ENCODE measurements around the gene PNLIPRP2. TPM values are rescaled to one million over a fixed set of nuclear protein-coding genes. Genes with fewer than 3 reads are reported as not detected.
A peak's percentile ranks its signal among the peaks of the same experiment; 100 is the strongest.

The PNLIPRP2 gene
- total RNA-seq, 1 experiment from 2014 or later, result 0.28 TPM

GRCh38 chr10:116669080-116669479 is 48.3 kb downstream of the PNLIPRP2 start:
- H3K36me3 Mint-ChIP-seq, result peaks cover 22% of the 10 kb centered on the region
- ATAC-seq, result no peak
- H3K9me3 Mint-ChIP-seq, result peaks cover 6% of the 10 kb centered on the region
- TF ChIP-seq, protein P1, sequence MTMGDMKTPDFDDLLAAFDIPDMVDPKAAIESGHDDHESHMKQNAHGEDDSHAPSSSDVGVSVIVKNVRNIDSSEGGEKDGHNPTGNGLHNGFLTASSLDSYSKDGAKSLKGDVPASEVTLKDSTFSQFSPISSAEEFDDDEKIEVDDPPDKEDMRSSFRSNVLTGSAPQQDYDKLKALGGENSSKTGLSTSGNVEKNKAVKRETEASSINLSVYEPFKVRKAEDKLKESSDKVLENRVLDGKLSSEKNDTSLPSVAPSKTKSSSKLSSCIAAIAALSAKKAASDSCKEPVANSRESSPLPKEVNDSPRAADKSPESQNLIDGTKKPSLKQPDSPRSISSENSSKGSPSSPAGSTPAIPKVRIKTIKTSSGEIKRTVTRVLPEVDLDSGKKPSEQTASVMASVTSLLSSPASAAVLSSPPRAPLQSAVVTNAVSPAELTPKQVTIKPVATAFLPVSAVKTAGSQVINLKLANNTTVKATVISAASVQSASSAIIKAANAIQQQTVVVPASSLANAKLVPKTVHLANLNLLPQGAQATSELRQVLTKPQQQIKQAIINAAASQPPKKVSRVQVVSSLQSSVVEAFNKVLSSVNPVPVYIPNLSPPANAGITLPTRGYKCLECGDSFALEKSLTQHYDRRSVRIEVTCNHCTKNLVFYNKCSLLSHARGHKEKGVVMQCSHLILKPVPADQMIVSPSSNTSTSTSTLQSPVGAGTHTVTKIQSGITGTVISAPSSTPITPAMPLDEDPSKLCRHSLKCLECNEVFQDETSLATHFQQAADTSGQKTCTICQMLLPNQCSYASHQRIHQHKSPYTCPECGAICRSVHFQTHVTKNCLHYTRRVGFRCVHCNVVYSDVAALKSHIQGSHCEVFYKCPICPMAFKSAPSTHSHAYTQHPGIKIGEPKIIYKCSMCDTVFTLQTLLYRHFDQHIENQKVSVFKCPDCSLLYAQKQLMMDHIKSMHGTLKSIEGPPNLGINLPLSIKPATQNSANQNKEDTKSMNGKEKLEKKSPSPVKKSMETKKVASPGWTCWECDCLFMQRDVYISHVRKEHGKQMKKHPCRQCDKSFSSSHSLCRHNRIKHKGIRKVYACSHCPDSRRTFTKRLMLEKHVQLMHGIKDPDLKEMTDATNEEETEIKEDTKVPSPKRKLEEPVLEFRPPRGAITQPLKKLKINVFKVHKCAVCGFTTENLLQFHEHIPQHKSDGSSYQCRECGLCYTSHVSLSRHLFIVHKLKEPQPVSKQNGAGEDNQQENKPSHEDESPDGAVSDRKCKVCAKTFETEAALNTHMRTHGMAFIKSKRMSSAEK (CRISPR knock-in tag; IDR thresholded peaks at IDR 0.05; ENCODE audit: borderline replicate concordance), result no peak
- TF ChIP-seq OVOL2 (CRISPR knock-in tag; IDR thresholded peaks at IDR 0.05; ENCODE audit: borderline replicate concordance) (no peak), CDX4 (CRISPR knock-in tag; IDR thresholded peaks at IDR 0.05; ENCODE audit: borderline replicate concordance) (no peak), TCF7 (CRISPR knock-in tag; IDR thresholded peaks at IDR 0.05; ENCODE audit: low read depth) (no peak), FOXJ3 (CRISPR knock-in tag; IDR thresholded peaks at IDR 0.05; ENCODE audit: borderline replicate concordance) (no peak), ZMAT4 (CRISPR knock-in tag; IDR thresholded peaks at IDR 0.05) (no peak), SP1 (CRISPR knock-in tag; conservative IDR thresholded peaks at IDR 0.05) (no peak), FOXP4 (CRISPR knock-in tag; IDR thresholded peaks at IDR 0.05) (no peak), CREM (CRISPR knock-in tag; IDR thresholded peaks at IDR 0.05) (no peak), ZNF671 (CRISPR knock-in tag; IDR thresholded peaks at IDR 0.05) (no peak), GABPB1 (CRISPR knock-in tag; IDR thresholded peaks at IDR 0.05) (no peak)
- TF ChIP-seq, protein P2, sequence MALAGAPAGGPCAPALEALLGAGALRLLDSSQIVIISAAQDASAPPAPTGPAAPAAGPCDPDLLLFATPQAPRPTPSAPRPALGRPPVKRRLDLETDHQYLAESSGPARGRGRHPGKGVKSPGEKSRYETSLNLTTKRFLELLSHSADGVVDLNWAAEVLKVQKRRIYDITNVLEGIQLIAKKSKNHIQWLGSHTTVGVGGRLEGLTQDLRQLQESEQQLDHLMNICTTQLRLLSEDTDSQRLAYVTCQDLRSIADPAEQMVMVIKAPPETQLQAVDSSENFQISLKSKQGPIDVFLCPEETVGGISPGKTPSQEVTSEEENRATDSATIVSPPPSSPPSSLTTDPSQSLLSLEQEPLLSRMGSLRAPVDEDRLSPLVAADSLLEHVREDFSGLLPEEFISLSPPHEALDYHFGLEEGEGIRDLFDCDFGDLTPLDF (CRISPR knock-in tag; IDR thresholded peaks at IDR 0.05), result no peak
- TF ChIP-seq, protein P3, sequence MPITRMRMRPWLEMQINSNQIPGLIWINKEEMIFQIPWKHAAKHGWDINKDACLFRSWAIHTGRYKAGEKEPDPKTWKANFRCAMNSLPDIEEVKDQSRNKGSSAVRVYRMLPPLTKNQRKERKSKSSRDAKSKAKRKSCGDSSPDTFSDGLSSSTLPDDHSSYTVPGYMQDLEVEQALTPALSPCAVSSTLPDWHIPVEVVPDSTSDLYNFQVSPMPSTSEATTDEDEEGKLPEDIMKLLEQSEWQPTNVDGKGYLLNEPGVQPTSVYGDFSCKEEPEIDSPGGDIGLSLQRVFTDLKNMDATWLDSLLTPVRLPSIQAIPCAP (CRISPR knock-in tag; IDR thresholded peaks at IDR 0.05), result no peak
- TF ChIP-seq, protein P4, sequence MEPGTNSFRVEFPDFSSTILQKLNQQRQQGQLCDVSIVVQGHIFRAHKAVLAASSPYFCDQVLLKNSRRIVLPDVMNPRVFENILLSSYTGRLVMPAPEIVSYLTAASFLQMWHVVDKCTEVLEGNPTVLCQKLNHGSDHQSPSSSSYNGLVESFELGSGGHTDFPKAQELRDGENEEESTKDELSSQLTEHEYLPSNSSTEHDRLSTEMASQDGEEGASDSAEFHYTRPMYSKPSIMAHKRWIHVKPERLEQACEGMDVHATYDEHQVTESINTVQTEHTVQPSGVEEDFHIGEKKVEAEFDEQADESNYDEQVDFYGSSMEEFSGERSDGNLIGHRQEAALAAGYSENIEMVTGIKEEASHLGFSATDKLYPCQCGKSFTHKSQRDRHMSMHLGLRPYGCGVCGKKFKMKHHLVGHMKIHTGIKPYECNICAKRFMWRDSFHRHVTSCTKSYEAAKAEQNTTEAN (CRISPR knock-in tag; IDR thresholded peaks at IDR 0.05), result no peak
- H3K4me3 Mint-ChIP-seq, result peak overlapping the region; percentile 75
- no peak overlapping the region for H3K27ac Mint-ChIP-seq
- H3K4me1 Mint-ChIP-seq, result peaks cover 40% of the 10 kb centered on the region
- POLR2A ChIA-PET, result no interaction called here
- CTCF ChIA-PET, result interaction anchor here (0.8 kb wide), 1 partner anchor 493 kb away, joined by 3 read pairs; no protein-coding TSS in a partner anchor
- DNase-seq (ENCODE audit: low spot score), result no peak
- H3K27me3 Mint-ChIP-seq (ENCODE audit: low read depth), result no peaks in the 10 kb centered on the region
